OCI-LY1 (cell line): ENCODE data around the gene TMEM144.

ENCODE experiments used
- CTCF ChIP-seq: fragments of 200-600 bp; sonication (generic), shearing (Covaris generic); IDR thresholded peaks from 2 replicates; pipeline ENCODE4 v1.5.1; 2017; ENCODE audit warnings: mild to moderate bottlenecking, antibody characterized with exemption, low read length, moderate library complexity, mixed read lengths
- EZH2 ChIP-seq: fragments of 200-600 bp; sonication (generic), shearing (Covaris generic); IDR thresholded peaks from 2 replicates; pipeline ENCODE4 v1.8.0; 2017; ENCODE audit warnings: borderline replicate concordance, mixed run types, mild to moderate bottlenecking, antibody characterized with exemption, low read length, moderate library complexity, mixed read lengths

- TF ChIP-seq CTCF (no peak), EZH2 (no peak)
These were observed 94.4 kb downstream of the TMEM144 start for GRCh38 chr4:158304694-158305093.
